Stomach (tissue), 4 donors: ENCODE results near the gene MOK.

Source experiments
- CTCF ChIP-seq, 7 experiments: fragments of 450-650 bp in 4 of 7; fragments of 200-600 bp in 3 of 7; sonication (generic) in 3 of 7; IDR thresholded peaks; one replicate each; pipeline ENCODE4 v1.5.1; 2016 to 2019; ENCODE audit warnings: antibody characterized with exemption in 7 of 7, control low read depth in 2 of 7, mild to moderate bottlenecking in 1 of 7
- POLR2A ChIP-seq, 4 donors: fragments of 450-650 bp; IDR thresholded peaks; one replicate each; pipeline ENCODE4 v1.6.1; 2016; ENCODE audit warnings: antibody characterized with exemption in 4 of 4, control low read depth in 2 of 4, mild to moderate bottlenecking in 1 of 4, moderate library complexity in 1 of 4

DNA sequence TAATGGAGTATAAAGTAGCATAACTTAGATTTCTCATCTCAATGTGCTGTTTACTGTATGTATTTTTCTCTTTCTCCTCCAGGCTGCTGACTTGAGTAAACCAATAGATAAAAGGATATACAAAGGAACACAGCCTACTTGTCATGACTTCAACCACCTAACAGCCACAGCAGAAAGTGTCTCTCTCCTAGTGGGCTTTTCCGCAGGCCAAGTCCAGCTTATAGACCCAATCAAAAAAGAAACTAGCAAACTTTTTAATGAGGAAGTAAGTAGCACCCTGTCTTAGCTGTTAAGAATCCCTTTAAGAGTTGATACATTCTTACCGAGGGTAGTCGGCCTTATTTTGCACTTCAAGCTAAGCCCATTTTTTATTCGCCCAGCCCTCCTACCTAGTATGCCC, 110.1 kb downstream of the MOK start:
- no peak for TF ChIP-seq CTCF (IDR thresholded peaks at IDR 0.05)
- no peak for TF ChIP-seq POLR2A (IDR thresholded peaks at IDR 0.05)
